Thyroid gland (tissue), 4 donors: ENCODE data around the gene BNIP5.

Experiments
- CTCF ChIP-seq, 6 experiments: fragments of 200-600 bp in 3 of 6; fragments of 450-650 bp in 3 of 6; sonication (generic) in 3 of 6; IDR thresholded peaks; one replicate each; pipeline ENCODE4 v1.5.1; 2016 to 2019; ENCODE audit warnings: antibody characterized with exemption in 6 of 6, mild to moderate bottlenecking in 2 of 6, inconsistent platforms in 1 of 6, moderate library complexity in 1 of 6
- POLR2A ChIP-seq, 2 donors: fragments of 450-650 bp; IDR thresholded peaks; one replicate each; pipeline ENCODE4 v1.6.1; 2017; ENCODE audit warnings: antibody characterized with exemption in 2 of 2, mild to moderate bottlenecking in 2 of 2, moderate library complexity in 1 of 2

GRCh38 chr6:36340306-36340617, 3.6 kb upstream of the BNIP5 start:
- TF ChIP-seq CTCF (IDR thresholded peaks at IDR 0.05) = no peak
- no peak for TF ChIP-seq POLR2A (IDR thresholded peaks at IDR 0.05)
